Inferior parietal cortex (tissue), 1 donor: ENCODE data around the gene RENBP.

Source experiments
- DNase-seq: peaks from one replicate; pipeline ENCODE4 v3.0.0-alpha.2; 2016; ENCODE audit errors: extremely low spot score

RENBP gene

GRCh38 chrX:153889123-153889522, 55.3 kb downstream of the RENBP start:
- no peak for DNase-seq

- DNase-seq: no peak
Observed at GRCh38 chrX:153888344-153888743, 56.1 kb downstream of the RENBP start.

- no peak for DNase-seq
Observed at GRCh38 chrX:153887385-153887784, 57.1 kb downstream of the RENBP start.

GRCh38 chrX:153886915-153887314, 57.5 kb downstream of the RENBP start:
- DNase-seq: no peak

GRCh38 chrX:153885968-153886903, 58.2 kb downstream of the RENBP start, which contains the start of gene L1CAM:
Gene L1CAM, minus strand, starts transcription at chrX:153886173. Its CDS starts 10,337 bp downstream, at chrX:153875836.
- DNase-seq: no peak
